Natural killer cell (primary cell): ENCODE results near the gene TOR1B. TPM values are rescaled to one million over a fixed set of nuclear protein-coding genes. Genes with fewer than 3 reads are reported as not detected.

ENCODE experiments used
- ATAC-seq, 3 donors: fragments of 150-1000 bp in 2 of 3; fragments of 200-7000 bp in 1 of 3; cut with Tn5 transposase; 1 replicate in 1 of 3; 2 replicates in 2 of 3; pipeline ENCODE4 v1.10.0; 2021; ENCODE audit warnings: mild to moderate bottlenecking in 2 of 3, moderate library complexity in 2 of 3
- DNase-seq, 2 donors: peaks; one replicate each; pipeline versions ENCODE4 v3.0.0 to v3.0.0-alpha.2; 2013 to 2021; ENCODE audit warnings: mixed read lengths in 1 of 2
- H3K27ac ChIP-seq: one replicate; pipeline ENCODE4 v1.5.1; 2013; ENCODE audit warnings: mild to moderate bottlenecking, low read length
- H3K27me3 ChIP-seq: one replicate; pipeline ENCODE4 v1.6.1; 2013; ENCODE audit warnings: low read length; ENCODE audit not compliant: control insufficient read depth, insufficient read depth
- H3K36me3 ChIP-seq: one replicate; pipeline ENCODE4 v1.6.1; 2013; ENCODE audit warnings: low read length; ENCODE audit not compliant: control insufficient read depth, insufficient read depth
- H3K4me1 ChIP-seq: one replicate; pipeline ENCODE4 v1.6.1; 2013; ENCODE audit warnings: low read length; ENCODE audit not compliant: control insufficient read depth, insufficient read depth
- H3K4me3 ChIP-seq: one replicate; pipeline ENCODE4 v1.5.1; 2013; ENCODE audit warnings: low read length
- H3K9me3 ChIP-seq: one replicate; pipeline ENCODE4 v1.6.1; 2013; ENCODE audit warnings: low read length; ENCODE audit not compliant: control insufficient read depth, insufficient read depth
- H3K27ac Mint-ChIP-seq, 2 donors: one replicate each; pipeline ENCODE4 v1.8.0; 2022; ENCODE audit warnings: mild to moderate bottlenecking in 2 of 2, mixed read lengths in 2 of 2, moderate library complexity in 1 of 2
- H3K27me3 Mint-ChIP-seq, 2 donors: one replicate each; pipeline ENCODE4 v1.8.0; 2022; ENCODE audit warnings: low read depth in 2 of 2, mixed read lengths in 2 of 2
- H3K36me3 Mint-ChIP-seq: one replicate; pipeline ENCODE4 v1.8.0; 2022; ENCODE audit warnings: mixed read lengths
- H3K4me1 Mint-ChIP-seq, 2 donors: one replicate each; pipeline ENCODE4 v1.8.0; 2022; ENCODE audit warnings: mixed read lengths in 2 of 2
- H3K4me3 Mint-ChIP-seq: one replicate; pipeline ENCODE4 v1.8.0; 2022; ENCODE audit warnings: mild to moderate bottlenecking, moderate library complexity, mixed read lengths
- H3K9me3 Mint-ChIP-seq, 2 donors: one replicate each; pipeline ENCODE4 v1.8.0; 2022; ENCODE audit warnings: mixed read lengths in 2 of 2
- CTCF ChIP-seq: fragments of 200-600 bp; IDR thresholded peaks from one replicate; pipeline ENCODE4 v1.8.0; 2022; ENCODE audit warnings: antibody characterized with exemption
- WGBS: methylation state at CpG from one replicate; pipeline ENCODE4 v1.1.7; 2013; ENCODE audit warnings: missing lambda C conversion rate; ENCODE audit not compliant: insufficient coverage; 5-methylcytosine and 5-hydroxymethylcytosine counted together
- intact Hi-C: fragments of 100-400 bp; cut with micrococcal nuclease; formaldehyde crosslinking; loops from one replicate; pipeline ENCODE4 v1.14.2; 2022
- total RNA-seq, 4 donors: library from RNA; stranded (reverse); fragments of 120-200 nt in 1 of 4; gene quantifications; one replicate each; pipeline versions ENCODE4 v1.2.3 to v1.2.4, GENCODE V29; 2013 to 2022

TOR1B gene
- total RNA-seq, 3 donors from 2014 or later (not counting 1 experiment from before 2014, with no cell fraction given) = 20.2 to 30.5 (median 23.9) TPM

GRCh38 chr9:129849901-129850300 lies 46.9 kb downstream of the TOR1B start:
- peaks cover 25% of the 10 kb centered on the region for H3K36me3 Mint-ChIP-seq
- Histone ChIP-seq H3K4me1 (peaks cover 15% of the 10 kb centered on the region), H3K4me3 (no peak overlapping the region), H3K27ac (no peak overlapping the region), H3K27me3 (no peaks in the 10 kb centered on the region), H3K36me3 (peaks cover 39% of the 10 kb centered on the region), H3K9me3 (no peaks in the 10 kb centered on the region)
- 82% methylated on average over 6 of the region's 6 CpGs for WGBS
- intact Hi-C loops = no loop called here
- DNase-seq (no peak), ATAC-seq (no peak)
- H3K4me1 Mint-ChIP-seq = peaks cover 37 to 49% of the 10 kb centered on the region in 2 donors
- peak overlapping the region in 1 of 2 donors; percentile 17 for H3K27ac Mint-ChIP-seq
- H3K27me3 Mint-ChIP-seq = no peaks in the 10 kb centered on the region
- no peaks in the 10 kb centered on the region for H3K9me3 Mint-ChIP-seq
- no peak for TF ChIP-seq CTCF
- no peak overlapping the region for H3K4me3 Mint-ChIP-seq

GRCh38 chr9:129850821-129851550 lies 48.0 kb downstream of the TOR1B start:
- H3K9me3 Mint-ChIP-seq = no peaks in the 10 kb centered on the region
- Histone ChIP-seq H3K27me3 (no peaks in the 10 kb centered on the region), H3K27ac (no peak overlapping the region), H3K4me1 (peaks cover 23% of the 10 kb centered on the region), H3K4me3 (no peak overlapping the region), H3K36me3 (peaks cover 45% of the 10 kb centered on the region), H3K9me3 (no peaks in the 10 kb centered on the region)
- DNase-seq (no peak), ATAC-seq (no peak)
- H3K27ac Mint-ChIP-seq = no peak overlapping the region
- over 99% methylated on average over 5 of the region's 6 CpGs for WGBS
- H3K27me3 Mint-ChIP-seq = no peaks in the 10 kb centered on the region
- no peak overlapping the region for H3K4me3 Mint-ChIP-seq
- H3K4me1 Mint-ChIP-seq = peaks cover 40 to 44% of the 10 kb centered on the region in 2 donors
- intact Hi-C loops = no loop called here
- no peak for TF ChIP-seq CTCF
- H3K36me3 Mint-ChIP-seq = peaks cover 25% of the 10 kb centered on the region

- H3K36me3 Mint-ChIP-seq = peaks cover 25% of the 10 kb centered on the region
- no peak for DNase-seq
- 95% methylated on average over 5 of the region's 5 CpGs for WGBS
Observed at GRCh38 chr9:129851821-129852220, 48.8 kb downstream of the TOR1B start.

More at GRCh38 chr9:129851821-129852220, 48.8 kb downstream of the TOR1B start:
- Histone ChIP-seq H3K27ac (no peak overlapping the region), H3K9me3 (no peaks in the 10 kb centered on the region), H3K4me1 (peaks cover 23% of the 10 kb centered on the region), H3K36me3 (peaks cover 53% of the 10 kb centered on the region), H3K27me3 (no peaks in the 10 kb centered on the region), H3K4me3 (no peak overlapping the region)
- H3K27ac Mint-ChIP-seq = peak overlapping the region in 1 of 2 donors; percentile 62
- H3K4me3 Mint-ChIP-seq = no peak overlapping the region
- intact Hi-C loops = no loop called here
- H3K4me1 Mint-ChIP-seq = peaks cover 40 to 44% of the 10 kb centered on the region in 2 donors
- no peaks in the 10 kb centered on the region for H3K27me3 Mint-ChIP-seq
- ATAC-seq = no peak
- no peaks in the 10 kb centered on the region for H3K9me3 Mint-ChIP-seq
- TF ChIP-seq CTCF = no peak
